Stimulated activated CD8-positive, alpha-beta memory T cell treated with anti-CD3 and anti-CD28 coated beads, Interleukin-12 subunit alpha, Interleukin-12 subunit beta, amount 100 ng/mL, for 24 hours (primary cell): ENCODE measurements around the gene RALGPS2.

ENCODE experiments used
- DNase-seq: peaks from one replicate; pipeline ENCODE4 v3.0.0-alpha.2; 2020; ENCODE audit errors: extremely low read depth

The RALGPS2 gene, protein sequence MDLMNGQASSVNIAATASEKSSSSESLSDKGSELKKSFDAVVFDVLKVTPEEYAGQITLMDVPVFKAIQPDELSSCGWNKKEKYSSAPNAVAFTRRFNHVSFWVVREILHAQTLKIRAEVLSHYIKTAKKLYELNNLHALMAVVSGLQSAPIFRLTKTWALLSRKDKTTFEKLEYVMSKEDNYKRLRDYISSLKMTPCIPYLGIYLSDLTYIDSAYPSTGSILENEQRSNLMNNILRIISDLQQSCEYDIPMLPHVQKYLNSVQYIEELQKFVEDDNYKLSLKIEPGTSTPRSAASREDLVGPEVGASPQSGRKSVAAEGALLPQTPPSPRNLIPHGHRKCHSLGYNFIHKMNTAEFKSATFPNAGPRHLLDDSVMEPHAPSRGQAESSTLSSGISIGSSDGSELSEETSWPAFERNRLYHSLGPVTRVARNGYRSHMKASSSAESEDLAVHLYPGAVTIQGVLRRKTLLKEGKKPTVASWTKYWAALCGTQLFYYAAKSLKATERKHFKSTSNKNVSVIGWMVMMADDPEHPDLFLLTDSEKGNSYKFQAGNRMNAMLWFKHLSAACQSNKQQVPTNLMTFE

DNA sequence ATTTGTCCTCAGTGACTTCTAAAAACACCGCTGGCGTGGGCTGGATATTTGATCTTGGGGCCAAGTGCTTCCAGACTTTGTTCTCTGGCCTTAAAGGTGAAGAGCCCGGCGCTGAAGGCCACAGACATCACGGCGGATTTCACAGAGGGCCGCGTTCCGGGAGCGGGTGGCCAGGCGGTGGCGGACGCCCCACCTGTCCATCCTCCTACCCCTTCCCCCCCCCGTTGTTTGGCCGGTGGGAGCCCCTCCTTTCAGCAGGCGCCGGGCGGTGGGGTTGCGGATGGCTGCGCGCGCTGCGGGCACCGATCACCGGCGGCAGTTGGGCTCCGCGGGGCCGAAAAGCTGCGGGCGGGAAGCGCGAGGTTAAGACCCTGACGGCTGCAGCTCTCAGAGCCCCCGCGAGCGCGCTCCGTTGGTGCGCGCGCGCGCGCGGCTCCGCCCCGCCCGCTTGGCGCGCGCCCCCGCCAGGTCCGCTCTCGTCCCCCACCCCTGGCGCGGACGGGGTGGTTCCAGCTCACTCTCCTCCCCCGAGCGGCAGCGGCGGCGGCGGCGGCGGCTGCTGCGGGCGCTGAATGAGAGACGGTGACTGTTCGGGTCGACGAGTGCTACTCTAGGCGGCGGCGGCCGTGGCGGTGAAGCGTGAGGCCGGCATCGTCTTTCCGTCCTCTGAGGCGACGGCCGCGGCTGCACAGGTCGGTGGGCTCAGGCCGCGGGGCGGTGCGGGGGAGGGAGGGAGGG lies at the start of gene RALGPS2:
TSS of gene RALGPS2 (plus strand) at position 517 of the 738 bp plus-strand sequence. CDS start 51,521 bp downstream, outside the sequence.
- peak; percentile 32 for DNase-seq

DNA sequence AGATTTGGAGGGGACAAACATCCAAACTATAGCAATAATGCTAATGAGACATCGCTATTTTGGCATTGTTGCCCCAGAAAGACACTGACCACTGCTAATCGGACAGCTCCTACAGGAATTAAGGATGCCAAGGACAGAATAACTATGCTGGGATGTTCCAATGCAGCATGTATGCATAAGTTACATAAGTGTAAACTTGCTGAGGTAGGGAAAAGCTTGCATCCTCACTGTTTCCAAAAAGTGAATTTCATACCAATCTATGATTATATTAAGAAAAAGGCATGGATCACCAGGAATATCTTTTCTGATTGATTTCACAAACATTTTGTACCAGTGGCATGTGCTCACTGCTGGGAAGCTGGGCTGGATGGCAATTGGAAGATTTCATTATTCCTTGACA lies 45.8 kb upstream of the RALGPS2 start:
- no peak for DNase-seq

DNA sequence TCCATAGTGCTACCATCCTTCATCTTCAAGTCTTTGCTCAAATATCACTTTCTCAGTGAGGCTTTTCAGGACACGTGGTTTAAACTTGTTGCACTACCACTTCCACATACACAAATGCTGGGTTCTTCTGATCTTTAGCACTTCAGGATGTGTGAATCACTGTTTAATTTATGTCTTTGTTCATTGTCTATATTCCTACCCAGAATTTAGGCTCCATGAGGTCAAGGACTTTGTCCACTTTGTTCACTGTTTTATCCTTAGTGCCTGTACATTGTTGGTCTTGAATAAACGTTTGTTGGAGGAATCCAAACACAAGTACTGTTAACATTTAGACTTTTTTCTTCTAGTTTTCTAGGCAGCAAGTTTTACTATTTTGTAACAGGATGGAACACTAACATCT lies 42.6 kb upstream of the RALGPS2 start:
- DNase-seq, result no peak

DNA sequence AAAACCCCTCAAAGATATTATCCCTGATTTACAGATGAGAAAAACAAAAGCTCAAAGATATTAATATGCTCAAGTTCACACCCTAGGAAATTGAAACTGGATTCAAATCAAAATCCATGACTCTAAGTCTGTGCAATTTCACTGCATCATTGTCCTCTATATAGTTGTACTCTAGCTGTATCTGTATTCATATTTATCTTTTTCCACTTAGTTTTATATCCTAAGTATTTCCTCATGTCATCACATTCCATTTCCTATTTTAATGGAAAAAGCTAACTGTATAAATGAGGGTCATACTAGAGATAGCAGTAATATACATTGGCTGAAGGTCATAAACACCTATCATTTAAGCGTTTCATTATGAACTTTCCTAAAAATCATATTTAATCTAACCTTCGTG lies 42.2 kb upstream of the RALGPS2 start:
- no peak for DNase-seq

DNA sequence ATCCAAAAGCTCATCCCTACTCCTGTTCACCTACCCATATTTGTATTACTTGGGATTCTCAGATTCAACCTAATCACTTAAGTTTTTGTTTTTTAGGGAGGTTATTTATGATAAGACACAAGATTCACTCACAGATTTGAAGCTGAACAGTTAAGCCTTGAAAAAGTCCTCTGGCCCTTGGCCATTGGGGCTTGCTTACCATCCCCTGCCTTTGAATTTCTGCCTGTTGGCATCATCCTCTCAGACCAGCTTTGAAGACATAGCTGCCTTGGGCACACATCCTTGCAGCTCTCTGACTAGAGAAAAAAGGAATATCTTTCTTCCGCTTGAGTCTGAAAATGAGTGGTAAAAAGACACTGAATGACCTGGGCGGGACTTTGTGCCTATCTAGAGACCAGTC lies 41.8 kb upstream of the RALGPS2 start:
- DNase-seq, result no peak

DNA sequence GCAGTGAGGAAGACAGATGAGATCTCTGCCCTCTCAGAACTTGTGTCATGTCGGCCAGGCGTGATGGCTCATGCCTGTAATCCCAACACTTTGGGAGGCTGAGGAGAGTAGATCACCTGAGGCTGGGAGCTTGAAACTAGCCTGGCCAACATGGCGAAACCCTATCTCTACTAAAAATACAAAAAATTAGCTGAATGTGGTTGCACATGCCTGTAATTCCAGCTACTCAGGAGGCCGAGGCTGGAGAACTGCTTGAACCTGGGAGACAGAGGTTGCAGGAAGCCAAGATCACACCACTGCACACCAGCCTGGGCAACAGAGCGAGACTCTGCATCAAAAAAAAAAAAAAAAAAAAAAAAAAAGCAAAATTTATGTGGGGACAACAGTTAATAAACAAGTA lies 40.9 kb upstream of the RALGPS2 start:
- DNase-seq, result no peak

DNA sequence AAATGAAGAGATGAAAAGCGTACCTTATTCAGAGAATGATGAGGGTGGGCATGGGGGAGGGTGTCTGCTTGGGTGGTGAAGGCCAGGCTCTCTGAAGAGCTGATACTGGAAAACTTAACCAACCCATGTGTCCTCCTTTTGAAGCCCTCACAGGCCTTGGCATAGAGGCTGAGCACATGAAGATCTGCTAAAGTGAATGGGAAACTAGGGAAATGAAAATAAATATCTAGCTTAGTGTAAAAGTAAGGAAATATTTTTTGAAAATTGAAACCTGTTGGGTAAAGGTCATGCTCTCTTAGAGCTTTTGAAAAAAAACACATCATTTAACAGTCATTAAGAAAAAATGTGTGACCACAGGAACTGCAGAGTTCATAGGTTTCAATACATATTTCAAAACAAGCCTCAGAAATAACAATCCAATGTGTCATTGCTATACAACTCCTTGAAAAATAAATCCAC lies 40.5 kb upstream of the RALGPS2 start:
- DNase-seq, result no peak

DNA sequence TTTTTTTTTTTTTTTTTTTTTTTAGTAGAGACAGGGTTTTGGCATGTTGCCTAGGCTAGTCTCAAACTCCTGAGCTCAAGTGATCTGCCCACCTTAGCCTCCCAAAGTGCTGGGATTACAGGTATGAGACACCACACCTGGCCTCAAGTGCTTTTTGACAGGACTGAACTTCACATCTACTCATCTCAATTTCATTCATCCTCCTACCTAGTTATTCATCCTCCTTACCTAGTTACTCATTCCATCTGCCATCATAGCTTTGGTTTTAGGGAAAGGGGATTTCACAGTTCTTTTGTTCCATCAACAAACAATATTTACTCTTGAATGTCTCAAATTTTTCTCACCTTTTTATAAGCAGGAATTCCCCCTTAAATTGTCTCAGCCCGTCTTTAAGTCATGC lies 38.6 kb upstream of the RALGPS2 start:
- no peak for DNase-seq

DNA sequence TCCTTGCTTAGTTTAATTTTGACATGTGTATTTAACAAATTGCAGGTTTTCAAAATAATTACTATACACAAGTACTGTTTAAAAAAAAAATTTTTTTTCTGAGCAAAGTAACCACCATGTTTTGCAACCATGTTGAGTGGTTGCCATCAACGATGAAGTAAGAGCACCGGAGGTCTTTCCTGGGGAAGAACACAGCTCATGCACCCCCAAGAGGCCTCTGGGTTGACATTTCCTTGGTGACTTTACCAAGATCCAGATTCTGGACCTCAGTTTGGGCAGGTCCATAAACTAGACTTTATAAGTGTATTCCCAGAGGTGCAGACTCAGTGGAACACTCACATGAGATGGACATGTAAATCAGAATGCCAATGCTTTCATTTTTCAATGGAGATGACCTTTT lies 36.8 kb upstream of the RALGPS2 start:
- DNase-seq, result no peak

DNA sequence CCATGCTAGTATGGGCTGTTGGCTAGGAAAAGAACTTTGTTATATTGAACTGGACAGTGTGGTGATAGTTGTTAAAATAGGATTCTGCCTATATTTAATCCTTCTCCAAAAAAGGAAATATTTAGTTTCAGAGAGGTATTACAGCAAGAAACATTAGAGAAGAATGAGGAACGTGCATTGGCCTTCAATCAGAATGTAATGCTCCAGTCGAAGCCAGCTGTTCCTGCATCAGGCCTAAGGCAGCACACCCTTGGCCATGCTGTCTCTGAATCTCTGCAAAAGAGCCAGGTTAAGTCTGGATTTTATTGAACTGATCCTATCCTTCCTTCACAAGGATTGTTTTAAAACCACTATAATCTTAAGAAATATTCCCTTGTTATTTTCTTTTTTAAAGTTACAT lies 35.3 kb upstream of the RALGPS2 start:
- no peak for DNase-seq

DNA sequence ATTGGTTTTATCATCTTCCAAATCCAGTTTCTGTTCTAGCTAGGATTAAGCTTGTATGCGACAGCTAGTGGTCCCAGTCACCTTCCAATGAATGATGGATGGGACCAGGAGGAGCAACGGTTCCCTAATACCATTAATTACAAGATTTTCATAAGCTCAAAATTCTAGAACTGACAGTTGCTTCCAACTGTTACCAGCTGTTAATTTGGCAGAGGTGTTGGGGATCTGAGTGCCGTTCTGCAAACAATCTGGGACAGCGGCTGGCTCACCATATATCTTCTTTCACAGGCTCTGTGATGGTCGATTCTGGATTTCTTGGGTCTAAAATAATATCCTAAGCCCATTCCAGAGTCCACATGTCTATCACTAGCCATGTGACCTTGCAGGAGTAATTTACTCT lies 34.5 kb upstream of the RALGPS2 start:
- no peak for DNase-seq

DNA sequence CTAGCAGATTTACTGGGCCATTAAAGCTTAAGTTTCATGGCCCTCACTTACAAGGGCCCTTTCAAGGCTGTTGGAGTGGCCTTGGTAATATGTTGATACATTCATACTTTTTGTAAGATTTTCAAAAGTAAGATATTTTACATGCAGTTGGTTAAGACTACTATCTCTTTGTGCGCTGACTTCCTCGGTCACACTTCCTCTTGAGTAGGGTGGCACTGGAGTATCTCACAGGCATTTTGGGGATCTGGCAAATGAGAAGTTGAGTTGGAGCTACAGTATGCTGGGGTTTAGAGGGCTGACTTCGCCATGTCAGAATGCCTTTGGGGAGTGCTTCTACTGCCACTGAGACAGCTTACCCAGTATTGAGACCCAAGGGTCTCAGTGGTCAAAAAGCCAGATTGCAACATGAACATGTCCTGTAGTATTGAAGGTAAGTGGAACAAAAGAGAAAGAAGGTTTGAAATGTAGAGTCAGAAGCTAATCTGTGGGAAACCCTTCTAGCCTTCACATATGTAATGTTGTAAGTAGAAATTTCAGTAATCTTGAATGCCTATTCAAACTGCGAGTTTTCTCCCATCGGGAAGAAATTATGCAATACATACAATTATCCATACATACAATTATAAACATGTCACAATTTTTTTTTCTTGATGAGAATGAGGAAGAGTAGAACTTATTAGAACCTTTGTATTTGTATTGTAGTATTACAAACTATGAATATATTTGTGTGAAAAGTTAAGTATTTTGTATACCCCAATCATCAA lies 32.3 kb upstream of the RALGPS2 start:
- no peak for DNase-seq

DNA sequence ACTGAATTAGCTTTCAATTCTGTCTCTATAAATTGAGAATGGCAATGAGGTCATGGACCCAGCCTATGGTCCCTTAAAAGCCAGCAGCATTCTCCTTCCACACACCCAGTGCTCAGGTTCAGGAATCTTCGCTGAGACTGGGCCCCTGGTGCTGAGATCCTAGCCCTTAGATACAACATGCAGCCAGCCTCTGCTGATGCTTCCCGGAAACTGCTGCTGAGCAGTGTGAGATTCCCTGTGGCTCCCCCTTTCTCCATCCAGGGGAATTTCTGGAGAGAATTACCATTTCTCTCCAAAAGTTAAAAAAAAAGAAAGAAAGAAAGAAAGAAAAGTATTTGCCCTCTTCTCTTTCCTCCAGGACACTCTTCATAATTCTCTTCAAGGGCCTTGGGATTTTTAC lies 31.7 kb upstream of the RALGPS2 start:
- no peak for DNase-seq

DNA sequence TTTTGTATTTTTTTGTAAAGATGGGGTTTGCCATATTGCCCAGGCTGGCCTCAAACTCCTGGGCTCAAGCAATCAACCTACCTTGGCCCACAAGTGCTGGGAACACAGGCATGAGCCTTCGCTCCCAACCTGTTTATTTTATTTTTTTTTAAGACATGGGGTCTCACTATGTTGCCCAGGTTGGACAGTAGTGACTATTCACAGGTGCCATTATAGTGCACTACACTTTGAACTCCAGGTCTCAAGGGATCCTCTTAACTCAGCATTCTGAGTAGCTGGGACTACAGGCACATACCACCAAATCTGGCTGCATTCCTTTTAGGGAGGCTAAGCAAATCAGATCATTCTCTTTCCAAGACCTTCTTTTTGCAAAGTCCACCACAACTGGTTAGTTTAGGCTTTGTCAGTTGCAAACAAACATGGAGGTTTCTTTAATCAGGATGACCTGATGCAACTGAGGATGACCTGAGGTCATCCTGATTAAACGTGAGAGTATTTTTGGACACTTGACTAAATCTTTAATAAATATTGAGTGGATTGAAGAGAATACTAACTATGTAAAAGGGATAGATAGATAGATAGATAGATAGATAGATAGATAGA lies 30.0 kb upstream of the RALGPS2 start:
- DNase-seq, result no peak

DNA sequence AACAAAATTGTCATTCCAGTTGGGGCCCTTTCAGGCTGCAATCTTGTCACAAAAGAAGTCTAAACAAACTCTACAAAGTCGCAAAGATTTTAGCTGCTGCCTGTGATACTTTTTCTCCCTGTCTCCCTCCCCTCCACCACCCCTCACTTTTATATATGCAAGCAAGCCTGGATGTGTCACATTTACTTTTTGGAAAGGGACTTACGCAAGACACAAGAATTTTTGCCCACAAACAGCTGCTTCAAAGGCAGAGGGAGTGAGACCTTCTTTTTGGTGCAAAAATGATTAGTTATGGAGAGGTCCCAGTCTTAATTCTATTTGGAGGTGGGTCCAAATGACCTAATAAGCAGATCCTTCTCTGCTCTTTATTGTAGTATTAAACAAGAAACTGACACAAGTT lies 22.9 kb upstream of the RALGPS2 start:
- no peak for DNase-seq

DNA sequence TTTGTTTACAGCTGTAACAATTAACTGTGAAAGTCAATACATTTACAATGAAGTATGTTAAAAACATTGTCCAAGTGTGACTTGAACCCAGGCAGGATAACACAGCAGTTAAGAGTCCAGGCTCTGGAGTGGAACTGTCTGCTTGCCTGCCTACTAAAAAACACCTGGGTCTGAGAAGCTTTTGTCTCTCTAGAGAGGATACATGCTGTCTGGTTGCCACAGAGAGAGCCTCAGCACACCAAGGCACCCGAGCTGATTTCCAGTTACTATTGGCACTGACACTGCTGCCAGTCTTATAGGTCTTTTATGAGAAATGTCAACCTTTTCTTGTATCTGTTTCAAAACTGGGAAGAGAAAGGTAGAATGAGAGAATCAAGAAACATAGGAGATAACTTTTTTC lies 20.2 kb upstream of the RALGPS2 start:
- no peak for DNase-seq

DNA sequence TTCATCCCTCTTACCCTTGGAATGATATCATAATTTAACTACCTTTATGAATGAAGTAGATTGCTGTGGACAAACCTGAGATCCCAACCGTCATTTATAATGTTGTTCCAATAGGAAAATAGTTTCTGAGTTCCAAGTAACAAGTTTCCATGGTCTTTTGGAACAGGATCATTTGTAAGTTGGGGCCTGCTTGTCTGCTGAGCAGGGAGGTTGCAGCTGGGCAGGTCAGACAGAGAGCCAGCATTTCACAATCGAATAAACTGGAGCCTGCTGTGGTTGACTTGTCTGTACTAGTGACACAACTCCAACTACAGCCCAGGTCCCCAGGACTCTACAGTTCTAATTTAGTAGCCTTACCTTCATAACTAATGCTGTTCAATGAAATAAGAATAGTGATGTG lies 18.6 kb upstream of the RALGPS2 start:
- DNase-seq, result no peak

DNA sequence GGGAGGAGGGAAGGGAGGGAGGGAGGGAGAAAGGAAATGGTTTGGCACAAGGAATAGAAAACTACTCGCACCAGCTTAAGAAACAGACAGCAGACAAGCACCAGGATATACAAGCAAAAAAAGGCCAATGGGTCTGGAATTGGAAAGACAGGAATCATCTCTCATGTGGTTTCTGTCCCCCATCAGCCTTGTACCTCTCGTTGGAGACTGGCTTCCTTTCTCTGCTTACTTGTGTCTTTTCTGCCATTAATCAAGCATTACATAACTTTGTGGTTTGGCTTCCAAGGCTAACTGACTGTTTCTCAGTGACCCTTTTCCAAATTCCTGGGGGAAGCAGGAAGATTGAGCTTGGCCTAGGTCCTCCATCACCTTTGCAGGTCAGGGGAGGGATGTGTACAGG lies 11.8 kb upstream of the RALGPS2 start:
- DNase-seq, result no peak

DNA sequence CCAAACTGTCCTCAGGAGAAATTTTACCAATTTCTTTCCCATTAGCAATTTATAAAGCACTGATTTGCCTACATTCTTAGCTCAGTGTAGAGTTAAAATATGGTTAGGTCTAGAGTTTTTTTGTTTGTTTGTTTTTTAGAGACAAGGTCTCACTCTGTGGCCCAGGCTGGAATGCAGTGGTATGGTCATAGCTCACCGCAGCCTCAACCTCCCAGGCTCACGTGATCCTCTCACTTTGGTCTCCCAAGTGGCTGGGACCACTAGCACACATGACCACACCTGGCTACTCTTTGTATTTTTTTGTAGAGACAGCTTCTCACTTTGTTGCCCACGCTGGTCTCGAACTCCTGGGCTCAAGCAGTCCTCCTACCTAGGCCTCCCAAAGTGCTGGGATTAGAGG lies 10.6 kb upstream of the RALGPS2 start:
- no peak for DNase-seq

DNA sequence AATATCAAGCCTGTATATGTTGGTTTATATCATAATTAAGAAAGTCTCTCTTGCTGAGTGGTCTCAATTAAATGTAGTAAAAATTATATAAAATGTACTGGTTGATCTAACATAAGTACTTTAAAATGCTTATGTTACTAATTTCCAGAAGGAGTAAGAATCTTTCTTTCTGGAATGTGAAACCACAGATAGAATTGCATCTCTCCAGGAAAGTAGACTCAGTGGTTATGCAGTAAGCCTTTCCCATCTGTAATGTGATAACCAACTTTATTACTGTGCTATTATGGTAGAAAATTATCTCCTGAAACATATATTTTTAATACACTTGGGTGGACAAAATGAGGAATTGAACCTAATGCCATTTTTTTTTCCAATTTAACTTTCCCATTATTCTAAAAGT lies 8.9 kb upstream of the RALGPS2 start:
- DNase-seq, result no peak

DNA sequence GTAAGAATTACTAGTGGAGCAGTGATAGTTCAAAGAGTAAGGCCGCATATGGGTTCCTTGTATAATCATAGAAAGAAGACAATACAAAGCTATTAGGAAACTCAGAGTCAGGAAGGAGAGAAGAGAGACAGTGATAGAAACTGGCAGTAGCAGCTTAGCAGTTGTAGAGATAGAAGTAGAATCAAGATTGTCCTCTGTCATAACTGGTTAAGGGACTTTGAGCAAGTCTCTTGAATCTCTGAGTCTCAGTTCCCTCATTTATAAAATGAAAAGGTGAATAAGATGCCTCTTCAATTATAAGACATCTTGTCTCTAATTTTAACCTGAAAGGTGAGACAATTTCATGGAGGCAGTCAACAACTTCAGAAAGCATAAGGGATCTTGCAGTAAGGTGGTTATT lies 6.5 kb upstream of the RALGPS2 start:
- DNase-seq, result no peak

DNA sequence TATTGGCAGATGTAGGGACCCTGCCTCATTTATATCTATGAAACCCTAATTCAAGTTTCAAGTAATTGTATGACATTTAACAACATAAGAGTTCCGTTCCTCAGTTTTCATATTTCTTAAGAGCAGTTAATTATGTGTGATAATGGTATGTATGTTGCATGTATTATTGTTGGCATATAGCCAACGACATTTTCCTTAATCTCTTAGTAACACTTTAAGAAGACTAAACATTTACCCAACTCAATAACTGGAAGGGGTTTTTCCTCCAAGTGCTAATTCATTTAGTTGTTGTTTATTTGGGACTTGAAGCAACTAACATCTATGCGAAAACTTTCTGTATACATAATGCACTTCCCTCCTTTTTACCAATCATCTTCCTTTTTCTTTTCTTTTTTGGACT lies 1.5 kb upstream of the RALGPS2 start:
- no peak for DNase-seq
